Breast epithelium (tissue), 4 donors: ENCODE data around the gene SAMD14. TPM values are rescaled to one million over a fixed set of nuclear protein-coding genes. Genes with fewer than 3 reads are reported as not detected.

Experiments
- DNase-seq, 2 donors: peaks; one replicate each; pipeline ENCODE4 v3.0.0-alpha.2; 2019; ENCODE audit warnings: low spot score in 2 of 2
- H3K27ac ChIP-seq, 2 donors: fragments of 200-600 bp; sonication (generic) in 1 of 2; one replicate each; pipeline ENCODE4 v1.5.1; 2016 to 2019; ENCODE audit warnings: mild to moderate bottlenecking in 1 of 2
- H3K27me3 ChIP-seq, 2 donors: fragments of 200-600 bp; sonication (generic) in 1 of 2; one replicate each; pipeline versions ENCODE4 v1.5.1 to v1.6.0; 2017 to 2019; ENCODE audit warnings: control low read depth in 1 of 2, mild to moderate bottlenecking in 1 of 2
- H3K36me3 ChIP-seq: fragments of 200-600 bp; one replicate; pipeline ENCODE4 v1.5.1; 2019
- H3K4me1 ChIP-seq, 2 donors: fragments of 200-600 bp; sonication (generic); one replicate each; pipeline ENCODE4 v1.5.1; 2016 to 2019; ENCODE audit warnings: control low read depth in 1 of 2
- H3K4me3 ChIP-seq, 3 donors: fragments of 200-600 bp; sonication (generic); 1 replicate in 2 of 3; 2 replicates in 1 of 3; pipeline ENCODE4 v1.5.1; 2016 to 2019; ENCODE audit warnings: mild to moderate bottlenecking in 3 of 3, moderate library complexity in 2 of 3
- H3K9me3 ChIP-seq, 2 donors: fragments of 200-600 bp; sonication (generic) in 1 of 2; one replicate each; pipeline ENCODE4 v1.5.1; 2016 to 2019; ENCODE audit warnings: control low read depth in 1 of 2
- CTCF ChIP-seq, 3 donors: fragments of 450-650 bp; IDR thresholded peaks; one replicate each; pipeline ENCODE4 v1.5.1; 2016 to 2017; ENCODE audit warnings: antibody characterized with exemption in 3 of 3, mild to moderate bottlenecking in 3 of 3, moderate library complexity in 3 of 3
- POLR2A ChIP-seq: fragments of 450-650 bp; IDR thresholded peaks from one replicate; pipeline ENCODE4 v1.6.1; 2016; ENCODE audit warnings: antibody characterized with exemption, mild to moderate bottlenecking, moderate library complexity
- POLR2AphosphoS5 ChIP-seq, 3 donors: sonication (generic); formaldehyde crosslinking; IDR thresholded peaks; one replicate each; pipeline ENCODE4 v1.6.1; 2017; ENCODE audit warnings: antibody characterized with exemption in 3 of 3
- intact Hi-C: fragments of 100-400 bp; cut with DNase I; formaldehyde crosslinking; loops from one replicate; pipeline ENCODE4 v1.15.1; 2023; ENCODE audit warnings: low total_unique reads
- total RNA-seq, 3 donors: library from RNA; depleted of rRNA; stranded (reverse); fragments of >200 nt; gene quantifications; one replicate each; pipeline ENCODE4 v1.1.0, GENCODE V29; 2016

Gene SAMD14
- total RNA-seq, 3 donors from 2014 or later = 0.16 to 0.98 TPM; not detected in 1

- DNase-seq = peak in 1 of 2 donors; percentile 68
- intact Hi-C loops = no loop called here
- H3K4me3 ChIP-seq = no peak overlapping the region
These were observed 15.0 kb upstream of the SAMD14 start for GRCh38 chr17:50144845-50145531.

GRCh38 chr17:50144355-50144754, 14.4 kb upstream of the SAMD14 start:
- H3K36me3 ChIP-seq = no peaks in the 10 kb centered on the region
- H3K27ac ChIP-seq = peak overlapping the region in 1 of 2 donors; percentile 32
- no peak for TF ChIP-seq CTCF (IDR thresholded peaks at IDR 0.05)
- TF ChIP-seq POLR2A = no peak
- no peak for TF ChIP-seq POLR2AphosphoS5 (IDR thresholded peaks at IDR 0.05)
- H3K4me3 ChIP-seq = no peak overlapping the region
- no peak for DNase-seq
- H3K9me3 ChIP-seq = no peaks in the 10 kb centered on the region
- H3K27me3 ChIP-seq = no peaks in the 10 kb centered on the region
- peaks cover 10 to 17% of the 10 kb centered on the region in 2 donors for H3K4me1 ChIP-seq
- intact Hi-C loops = no loop called here

More at GRCh38 chr17:50144845-50145531, 15.0 kb upstream of the SAMD14 start:
- H3K27me3 ChIP-seq = no peaks in the 10 kb centered on the region
- H3K4me1 ChIP-seq = peaks cover 10 to 17% of the 10 kb centered on the region in 2 donors
- H3K9me3 ChIP-seq = no peaks in the 10 kb centered on the region
- peak overlapping the region in 1 of 2 donors; percentile 20 for H3K27ac ChIP-seq
- TF ChIP-seq POLR2A = no peak
- no peak for TF ChIP-seq POLR2AphosphoS5 (IDR thresholded peaks at IDR 0.05)
- TF ChIP-seq CTCF (IDR thresholded peaks at IDR 0.05) = no peak
- H3K36me3 ChIP-seq = no peaks in the 10 kb centered on the region

- Histone ChIP-seq H3K4me1 (peaks cover 10 to 17% of the 10 kb centered on the region in 2 donors), H3K27me3 (no peaks in the 10 kb centered on the region), H3K4me3 (no peak overlapping the region), H3K9me3 (no peaks in the 10 kb centered on the region), H3K36me3 (no peaks in the 10 kb centered on the region), H3K27ac (peak overlapping the region in 1 of 2 donors; percentile 32)
- TF ChIP-seq CTCF (IDR thresholded peaks at IDR 0.05) = no peak
- TF ChIP-seq POLR2A = no peak
- no peak for TF ChIP-seq POLR2AphosphoS5 (IDR thresholded peaks at IDR 0.05)
- intact Hi-C loops = no loop called here
- DNase-seq = no peak
These were observed 13.7 kb upstream of the SAMD14 start for GRCh38 chr17:50143461-50144176.

- Histone ChIP-seq H3K27me3 (no peaks in the 10 kb centered on the region), H3K36me3 (no peaks in the 10 kb centered on the region), H3K27ac (no peak overlapping the region), H3K4me1 (peaks cover 1 to 4% of the 10 kb centered on the region in 2 donors), H3K9me3 (no peaks in the 10 kb centered on the region), H3K4me3 (no peak overlapping the region)
- DNase-seq = no peak
- intact Hi-C loops = no loop called here
- no peak for TF ChIP-seq POLR2AphosphoS5 (IDR thresholded peaks at IDR 0.05)
- TF ChIP-seq CTCF (IDR thresholded peaks at IDR 0.05) = no peak
- no peak for TF ChIP-seq POLR2A
These were observed 11.8 kb upstream of the SAMD14 start for GRCh38 chr17:50141745-50142110.
